LNCAP (cell line): Measurements from ENCODE around the gene ZNF438.

Experiments used
- TF ChIP-seq, protein P1 (sequence below): fragments of 450-650 bp; IDR thresholded peaks from 2 replicates; pipeline ENCODE4 v1.5.1; 2017; ENCODE audit warnings: mild to moderate bottlenecking

ZNF438 gene

DNA sequence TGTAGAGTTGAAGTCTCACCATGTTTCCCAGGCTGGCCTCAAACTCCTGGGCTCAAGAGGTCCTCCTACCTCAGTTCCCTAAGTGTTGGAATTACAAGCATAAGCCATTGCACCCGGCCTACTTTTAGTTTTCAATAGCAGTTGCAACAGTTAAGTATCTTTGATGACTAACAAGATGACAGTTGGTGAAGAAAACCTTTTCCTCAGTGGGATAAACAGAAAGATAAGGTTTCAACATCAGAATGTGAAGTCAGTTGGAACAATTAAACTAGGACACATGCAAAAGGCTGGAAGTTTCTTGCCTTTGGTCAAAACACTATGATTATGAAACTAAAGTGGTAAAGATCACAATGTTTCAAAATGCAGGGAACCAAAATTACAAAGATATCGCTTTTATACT, 169.2 kb downstream of the ZNF438 start:
- TF ChIP-seq, protein P1, sequence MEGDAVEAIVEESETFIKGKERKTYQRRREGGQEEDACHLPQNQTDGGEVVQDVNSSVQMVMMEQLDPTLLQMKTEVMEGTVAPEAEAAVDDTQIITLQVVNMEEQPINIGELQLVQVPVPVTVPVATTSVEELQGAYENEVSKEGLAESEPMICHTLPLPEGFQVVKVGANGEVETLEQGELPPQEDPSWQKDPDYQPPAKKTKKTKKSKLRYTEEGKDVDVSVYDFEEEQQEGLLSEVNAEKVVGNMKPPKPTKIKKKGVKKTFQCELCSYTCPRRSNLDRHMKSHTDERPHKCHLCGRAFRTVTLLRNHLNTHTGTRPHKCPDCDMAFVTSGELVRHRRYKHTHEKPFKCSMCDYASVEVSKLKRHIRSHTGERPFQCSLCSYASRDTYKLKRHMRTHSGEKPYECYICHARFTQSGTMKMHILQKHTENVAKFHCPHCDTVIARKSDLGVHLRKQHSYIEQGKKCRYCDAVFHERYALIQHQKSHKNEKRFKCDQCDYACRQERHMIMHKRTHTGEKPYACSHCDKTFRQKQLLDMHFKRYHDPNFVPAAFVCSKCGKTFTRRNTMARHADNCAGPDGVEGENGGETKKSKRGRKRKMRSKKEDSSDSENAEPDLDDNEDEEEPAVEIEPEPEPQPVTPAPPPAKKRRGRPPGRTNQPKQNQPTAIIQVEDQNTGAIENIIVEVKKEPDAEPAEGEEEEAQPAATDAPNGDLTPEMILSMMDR = no peak

DNA sequence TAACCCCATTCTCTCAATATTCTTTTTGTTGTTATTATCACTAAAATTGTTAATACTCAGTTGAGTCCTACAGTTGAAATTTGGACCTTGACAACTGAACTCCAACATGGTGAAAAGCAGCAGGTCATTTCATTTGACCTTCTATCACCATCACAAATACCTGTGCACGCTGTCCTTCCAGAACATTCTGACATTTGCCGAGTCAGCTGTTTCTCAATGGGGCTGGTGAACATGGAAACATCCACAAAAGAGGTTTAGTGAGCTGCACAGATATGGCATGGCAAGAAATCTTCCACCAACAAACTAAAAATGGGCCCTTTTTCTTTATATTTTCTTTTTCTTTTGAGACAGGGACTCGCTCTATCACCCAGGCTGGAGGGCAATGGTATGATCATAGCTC, 169.7 kb downstream of the ZNF438 start:
- TF ChIP-seq, protein P1 = no peak

DNA sequence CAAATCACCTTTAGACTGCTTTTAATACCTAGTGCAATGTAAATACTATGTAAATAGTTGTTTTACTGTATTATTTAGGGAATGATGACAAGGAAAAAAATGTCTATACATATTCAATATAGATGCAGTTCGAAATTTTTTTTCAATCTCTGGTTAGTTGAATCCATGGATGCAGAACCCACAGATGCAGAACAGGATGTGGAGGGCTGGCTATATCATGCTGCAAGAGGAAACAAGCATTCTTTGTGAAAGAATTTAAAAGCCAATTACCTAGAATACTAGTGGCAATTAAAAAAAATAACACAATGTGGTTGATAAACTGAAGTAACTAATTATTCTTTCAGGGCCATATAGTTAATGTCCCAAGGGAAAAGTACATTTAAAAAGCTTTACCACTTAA, 170.4 kb downstream of the ZNF438 start:
- TF ChIP-seq, protein P1 = no peak

DNA sequence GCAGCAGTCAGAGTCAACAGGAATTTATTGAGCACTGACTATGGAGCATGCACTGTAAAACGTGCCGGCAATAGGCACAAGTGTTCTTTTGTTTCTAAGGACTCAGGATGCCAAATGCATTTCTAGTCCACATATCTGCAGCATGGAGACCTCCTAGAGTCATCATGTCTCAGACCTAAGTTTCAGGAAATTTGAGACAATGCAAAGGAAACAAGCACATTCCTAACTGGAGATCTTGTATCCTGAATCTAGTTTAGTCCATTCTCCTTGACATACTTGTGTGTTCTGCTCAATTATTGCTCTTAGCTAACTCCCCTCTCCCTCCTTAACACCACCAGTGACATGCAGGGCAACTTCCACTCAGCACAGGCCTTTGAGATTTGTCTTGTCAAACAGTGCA, 173.2 kb downstream of the ZNF438 start:
- TF ChIP-seq, protein P1 = no peak

DNA sequence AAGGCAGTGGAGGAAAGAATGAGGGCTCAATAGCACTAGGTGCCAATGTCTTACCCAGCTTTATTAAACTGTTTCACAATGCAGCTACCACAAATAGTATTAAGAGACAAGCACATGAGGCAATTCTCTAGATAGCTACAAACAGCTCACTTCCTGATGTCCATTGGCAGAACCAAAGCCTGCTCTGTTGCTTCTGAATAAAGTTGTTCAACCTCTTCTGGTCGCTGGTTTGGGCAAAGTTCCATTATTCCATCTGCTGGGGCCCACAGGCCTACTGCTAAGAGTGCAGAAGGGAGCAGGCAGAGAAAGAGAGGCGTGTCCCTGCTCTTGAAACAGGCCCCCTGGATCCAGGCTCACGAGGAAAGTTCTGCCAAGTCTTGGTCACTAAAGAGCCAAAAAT, 173.9 kb downstream of the ZNF438 start:
- TF ChIP-seq, protein P1 = no peak

DNA sequence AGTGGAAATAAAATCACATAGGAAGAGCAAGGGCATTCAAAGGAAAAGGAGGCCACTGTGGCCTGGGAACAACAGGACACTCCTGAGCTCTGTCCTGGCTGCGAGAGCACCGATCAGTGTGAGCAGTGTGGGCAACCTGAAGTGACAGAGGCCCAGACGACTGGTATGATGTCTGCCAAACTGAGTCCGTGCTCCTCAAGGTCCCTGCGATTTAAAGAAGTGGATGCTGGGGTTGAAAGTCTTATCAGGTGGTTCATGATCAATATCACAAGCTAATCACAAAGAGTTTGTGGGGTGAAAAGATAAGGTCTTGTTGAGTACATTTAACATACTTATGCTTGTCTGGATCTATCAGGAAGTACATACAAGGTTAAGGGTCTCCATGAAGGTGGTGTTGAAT, 176.5 kb downstream of the ZNF438 start:
- TF ChIP-seq, protein P1 = no peak

DNA sequence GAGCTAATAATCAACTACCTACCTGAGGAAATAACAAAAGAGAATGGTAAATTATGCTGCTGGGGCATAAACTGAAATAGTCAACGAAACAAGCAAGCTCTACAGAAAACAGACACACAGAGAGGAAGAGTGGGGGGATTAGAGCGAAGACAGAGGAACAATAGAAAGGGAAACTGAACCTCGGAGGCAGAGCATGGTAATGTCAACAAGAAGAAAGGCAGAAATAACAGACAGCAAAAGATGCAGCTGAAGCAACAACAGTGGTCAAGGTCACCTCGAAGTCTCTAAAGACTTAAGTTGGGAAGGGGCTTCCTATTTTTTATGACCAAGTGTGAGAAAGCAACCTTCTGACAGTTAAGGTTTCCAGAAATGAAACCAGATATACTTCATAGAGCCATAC, 177.0 kb downstream of the ZNF438 start:
- TF ChIP-seq, protein P1 = no peak

DNA sequence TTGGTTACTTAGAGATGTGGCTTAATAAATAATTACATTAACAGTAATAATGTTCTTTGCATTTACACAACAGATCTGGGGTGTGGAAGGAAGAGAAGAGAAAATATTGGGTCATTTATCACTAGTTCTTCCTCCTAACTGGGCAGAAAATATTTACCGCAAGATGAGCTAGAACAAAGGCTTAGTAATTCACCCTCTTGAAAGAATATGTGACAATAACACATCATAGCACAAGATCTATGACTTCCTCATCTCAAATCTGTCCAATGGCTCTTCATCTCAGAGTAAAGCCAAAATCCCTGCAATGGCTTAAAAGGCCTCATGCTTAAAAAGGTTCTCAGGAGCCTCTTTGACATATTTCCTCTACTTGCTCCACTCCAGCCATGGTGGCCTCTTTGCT, 178.6 kb downstream of the ZNF438 start:
- TF ChIP-seq, protein P1 = no peak
